ENCODE results near the gene MEGF6.

The MEGF6 gene

DNA sequence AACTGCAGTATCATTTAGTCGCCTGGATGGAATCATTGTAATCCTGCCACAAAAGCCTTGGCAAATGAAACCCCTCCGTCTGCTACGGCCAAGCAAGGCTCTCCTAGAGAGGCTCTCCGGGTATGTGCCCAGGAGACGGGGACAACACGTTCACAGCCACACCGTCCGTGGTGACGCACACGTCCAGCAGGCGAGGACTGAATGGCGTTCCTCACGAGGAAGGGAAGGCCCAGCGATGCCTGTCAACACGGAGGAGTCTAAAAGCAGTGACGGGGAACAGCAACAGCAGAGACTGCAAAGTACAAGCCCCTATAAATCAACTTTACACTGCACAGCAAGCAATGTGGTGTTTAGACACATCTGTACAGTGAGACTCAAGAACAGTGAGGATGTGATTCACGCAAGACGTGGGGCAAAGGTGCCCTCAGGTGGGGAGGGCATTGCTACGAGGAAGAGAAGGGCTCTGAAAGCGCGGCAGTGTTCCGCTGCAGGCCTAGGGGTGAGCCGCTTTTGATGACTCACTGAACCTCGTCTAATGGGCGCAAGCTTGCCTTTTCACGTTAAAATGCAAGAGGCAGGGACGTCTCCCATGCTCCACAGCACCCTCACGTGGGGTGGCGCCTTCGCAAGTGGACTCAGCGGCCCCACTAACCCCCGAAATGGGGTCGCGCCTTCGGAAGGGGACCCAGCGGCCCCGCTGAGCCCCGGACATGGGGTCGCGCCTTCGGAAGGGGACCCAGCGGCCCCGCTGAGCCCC, 31.8 kb upstream of the MEGF6 start:
- DNase-seq (ENCODE audit: low spot score), result no peak

DNA sequence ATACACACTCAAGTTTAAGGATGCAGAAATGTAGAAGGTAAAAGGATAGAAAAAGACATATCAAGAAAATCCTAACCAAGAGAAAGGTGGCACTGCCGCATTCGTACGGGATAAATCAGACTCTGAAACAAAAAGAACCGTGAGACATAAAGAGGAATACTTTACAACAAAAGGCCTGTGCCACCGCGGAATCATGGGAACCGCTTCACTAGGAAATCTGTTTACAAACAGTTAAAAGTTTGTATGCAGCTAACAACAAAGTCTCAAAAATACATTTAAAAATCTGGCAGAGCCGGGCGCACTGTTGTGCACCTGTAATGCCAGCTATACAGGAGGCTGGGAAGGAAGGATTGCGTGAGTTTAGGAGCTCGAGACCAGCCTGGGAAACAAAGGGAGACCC, 30.5 kb upstream of the MEGF6 start:
- DNase-seq (ENCODE audit: low spot score), result no peak

DNA sequence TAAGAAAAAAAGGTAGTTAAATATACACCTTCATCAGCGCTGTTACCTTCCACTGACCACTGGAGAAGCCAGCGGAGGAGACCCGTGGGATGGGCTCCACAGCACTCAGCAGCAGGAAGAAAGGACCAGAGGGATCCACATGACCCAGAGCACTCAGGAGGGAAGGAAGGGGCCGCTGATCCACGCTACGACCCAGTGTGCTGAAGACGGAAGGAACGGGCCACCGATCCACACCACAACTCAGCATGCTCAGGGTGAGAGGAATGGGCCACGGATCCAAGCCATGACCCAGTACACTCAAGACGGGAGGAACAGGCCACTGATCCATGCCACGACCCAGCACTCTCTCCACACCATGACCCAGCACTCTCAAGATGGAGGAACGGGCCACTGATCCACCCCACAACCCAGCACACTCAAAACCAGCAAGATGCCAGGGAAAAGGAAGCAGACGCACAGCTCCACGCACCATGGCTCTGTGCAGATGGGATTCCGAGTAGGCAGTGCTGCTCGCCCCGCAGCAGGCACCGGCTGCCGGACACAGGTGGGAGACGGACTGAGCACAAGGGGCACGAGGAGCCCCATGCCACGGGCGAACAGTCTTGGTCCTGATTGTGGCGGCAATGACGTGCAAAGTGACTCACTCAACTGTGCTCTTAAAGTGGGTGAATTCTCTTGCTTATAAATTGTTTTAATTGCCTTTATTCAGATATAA, 29.9 kb upstream of the MEGF6 start:
- no peak for DNase-seq (ENCODE audit: low spot score)

DNA sequence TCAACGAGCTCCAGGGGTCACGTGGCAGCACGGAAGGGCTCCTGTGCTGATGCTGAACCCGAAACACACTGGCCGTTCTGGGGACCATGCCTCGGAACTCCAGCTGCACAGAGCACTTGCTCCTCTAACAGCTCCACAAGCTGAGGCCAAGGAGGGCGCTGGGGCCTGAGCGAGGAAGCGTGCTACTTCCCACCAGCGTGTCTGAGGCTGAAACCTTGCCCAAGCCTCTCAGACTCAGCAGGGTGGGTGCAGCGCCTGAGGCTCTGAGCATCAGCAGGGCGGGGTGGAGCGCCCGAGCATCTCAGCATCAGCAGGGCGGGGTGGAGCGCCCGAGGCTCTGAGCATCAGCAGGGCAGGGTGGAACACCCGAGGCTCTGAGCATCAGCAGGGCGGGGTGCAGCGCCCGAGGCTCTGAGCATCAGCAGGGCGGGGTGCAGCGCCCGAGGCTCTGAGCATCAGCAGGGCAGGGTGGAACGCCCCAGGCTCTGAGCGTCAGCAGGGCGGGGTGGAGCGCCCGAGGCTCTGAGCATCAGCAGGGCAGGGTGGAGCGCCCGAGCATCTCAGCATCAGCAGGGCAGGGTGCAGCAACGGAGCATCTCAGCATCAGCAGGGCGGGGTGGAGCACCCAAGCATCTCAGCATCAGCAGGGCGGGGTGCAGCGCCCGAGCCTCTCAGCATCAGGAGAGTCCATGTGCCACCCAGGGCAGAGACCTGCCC, 29.0 kb upstream of the MEGF6 start:
- DNase-seq (ENCODE audit: low spot score), result no peak

DNA sequence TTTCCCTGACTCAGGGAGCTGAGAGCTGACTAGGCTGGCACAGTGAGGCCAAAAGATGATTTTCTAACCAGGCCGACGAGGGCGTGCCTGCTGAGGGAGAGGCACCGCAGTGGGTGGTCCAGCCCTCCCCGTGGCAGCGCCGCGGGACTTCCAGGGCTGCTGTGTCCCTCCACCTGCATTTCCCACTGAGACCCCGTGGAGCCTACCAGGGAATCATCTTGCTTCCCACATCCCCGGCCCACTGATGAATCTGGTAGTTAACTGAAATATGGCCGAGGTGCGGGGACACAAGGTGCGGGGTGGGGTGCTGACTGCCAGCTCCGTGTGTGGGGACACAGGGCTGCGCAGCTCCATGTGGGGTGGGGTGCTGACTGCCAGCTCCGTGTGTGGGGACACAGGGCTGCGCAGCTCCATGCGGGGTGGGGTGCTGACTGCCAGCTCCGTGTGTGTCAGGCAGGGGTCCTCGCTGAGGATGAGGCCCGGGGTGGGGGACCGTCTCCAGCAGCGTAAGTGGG, 28.1 kb upstream of the MEGF6 start:
- DNase-seq (ENCODE audit: low spot score), result no peak

DNA sequence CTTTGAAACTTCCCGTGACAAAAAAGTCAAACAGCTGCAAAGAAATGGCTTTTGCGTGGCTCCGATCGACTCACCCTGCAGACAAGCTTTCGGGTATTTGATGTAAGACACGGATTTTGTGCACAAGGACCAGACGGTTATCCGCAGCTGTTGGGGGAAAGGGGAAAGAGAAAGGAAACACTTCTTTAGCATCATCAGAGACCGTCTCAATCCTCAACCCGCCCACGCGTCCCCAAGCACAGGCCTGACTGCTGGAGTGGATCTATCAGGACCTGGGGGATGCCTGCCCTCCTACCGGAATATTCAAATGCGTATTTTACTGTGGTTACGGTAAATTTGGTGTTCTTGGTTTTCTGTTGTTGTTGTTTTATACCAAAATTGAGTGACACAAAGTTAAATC, 27.4 kb upstream of the MEGF6 start:
- no peak for DNase-seq (ENCODE audit: low spot score)

DNA sequence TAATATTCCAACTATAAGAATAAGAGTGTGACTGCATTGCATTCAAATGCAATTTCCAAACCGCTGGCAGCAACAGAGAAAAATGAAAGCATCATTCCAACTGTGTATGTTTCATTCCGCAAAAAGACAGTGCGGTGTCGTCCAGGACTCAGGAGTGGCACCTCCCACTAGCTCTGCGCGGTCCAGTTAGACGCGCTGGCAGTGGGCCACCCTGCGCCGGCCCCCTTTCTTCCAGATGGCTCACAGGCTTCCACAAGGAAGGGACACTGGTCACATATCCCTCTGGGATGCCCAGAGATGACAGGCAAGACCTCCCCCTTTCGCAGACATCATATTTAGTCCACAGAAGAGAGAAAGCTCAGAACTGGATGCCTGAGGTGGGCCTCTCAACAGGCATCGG, 26.7 kb upstream of the MEGF6 start:
- no peak for DNase-seq (ENCODE audit: low spot score)

DNA sequence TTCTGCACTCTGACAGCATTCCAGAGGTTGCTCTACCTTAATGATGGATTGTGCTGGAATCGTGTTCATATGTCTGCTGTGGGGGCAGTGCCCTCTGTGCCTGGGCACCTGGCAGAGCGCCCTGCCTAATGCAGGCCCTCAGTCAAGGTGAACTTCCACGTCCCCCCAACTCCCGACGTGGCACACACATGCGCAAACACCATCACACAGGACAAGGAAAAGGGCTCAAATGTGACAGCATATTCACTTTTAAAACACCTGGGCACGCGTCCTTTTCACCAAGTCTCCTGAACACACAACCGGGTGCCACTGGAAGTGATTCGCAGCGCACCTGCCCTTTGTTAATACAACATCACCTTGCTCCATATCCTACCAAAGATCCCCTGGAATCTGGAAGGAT, 25.2 kb upstream of the MEGF6 start:
- no peak for DNase-seq (ENCODE audit: low spot score)

DNA sequence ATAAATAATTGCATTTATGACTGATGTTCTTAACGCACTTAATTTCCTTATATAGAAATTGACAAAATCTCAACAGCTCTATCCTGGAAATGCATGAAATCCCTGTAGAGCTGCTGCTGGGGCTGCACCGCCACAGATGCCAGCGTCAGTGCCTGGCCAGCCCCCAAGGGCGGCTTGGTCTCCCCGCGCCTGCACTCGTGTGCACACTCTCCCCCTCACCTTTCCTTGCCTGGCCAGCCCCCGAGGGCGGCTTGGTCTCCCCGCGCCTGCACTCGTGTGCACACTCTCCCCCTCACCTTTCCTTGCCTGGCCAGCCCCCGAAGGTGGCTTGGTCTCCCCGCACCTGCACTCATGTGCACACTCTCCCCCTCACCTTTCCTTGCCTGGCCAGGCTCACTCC, 24.8 kb upstream of the MEGF6 start:
- DNase-seq (ENCODE audit: low spot score), result no peak

DNA sequence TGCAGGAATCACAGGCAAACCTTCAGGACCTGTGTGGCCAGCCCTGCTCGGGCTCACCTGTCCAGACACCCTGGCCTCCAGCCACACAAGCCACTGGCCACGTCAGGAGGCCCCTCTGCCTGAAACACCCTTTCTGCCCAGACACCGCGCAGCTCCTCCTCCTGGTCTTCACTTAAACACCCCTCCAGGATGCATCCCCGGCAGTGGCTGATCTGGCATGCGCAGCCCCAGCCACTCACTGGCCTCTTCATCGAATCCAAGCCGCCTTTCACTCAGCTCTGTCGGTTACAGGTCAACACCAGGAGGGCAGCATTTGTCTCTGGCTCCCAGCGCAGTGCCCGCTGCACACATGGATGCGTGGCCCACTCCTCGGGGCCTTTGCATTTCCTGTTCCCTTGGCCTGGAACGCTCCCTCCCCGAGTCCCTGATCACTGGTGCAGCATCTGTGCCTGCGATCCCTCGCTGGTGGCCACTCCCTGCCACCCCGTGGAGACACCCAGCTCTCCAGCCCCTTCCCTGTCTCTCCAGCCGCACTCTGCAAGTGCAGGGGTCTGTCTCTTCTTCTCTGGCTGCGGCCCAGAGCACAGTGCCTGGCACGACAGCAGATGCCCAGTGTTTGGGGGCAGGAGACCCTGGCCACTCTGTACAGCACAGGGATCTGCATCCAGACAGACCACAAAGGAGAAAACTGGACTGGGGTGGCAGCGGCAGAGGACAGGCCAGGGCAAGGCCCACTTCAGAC, 22.9 kb upstream of the MEGF6 start:
- DNase-seq (ENCODE audit: low spot score), result no peak

DNA sequence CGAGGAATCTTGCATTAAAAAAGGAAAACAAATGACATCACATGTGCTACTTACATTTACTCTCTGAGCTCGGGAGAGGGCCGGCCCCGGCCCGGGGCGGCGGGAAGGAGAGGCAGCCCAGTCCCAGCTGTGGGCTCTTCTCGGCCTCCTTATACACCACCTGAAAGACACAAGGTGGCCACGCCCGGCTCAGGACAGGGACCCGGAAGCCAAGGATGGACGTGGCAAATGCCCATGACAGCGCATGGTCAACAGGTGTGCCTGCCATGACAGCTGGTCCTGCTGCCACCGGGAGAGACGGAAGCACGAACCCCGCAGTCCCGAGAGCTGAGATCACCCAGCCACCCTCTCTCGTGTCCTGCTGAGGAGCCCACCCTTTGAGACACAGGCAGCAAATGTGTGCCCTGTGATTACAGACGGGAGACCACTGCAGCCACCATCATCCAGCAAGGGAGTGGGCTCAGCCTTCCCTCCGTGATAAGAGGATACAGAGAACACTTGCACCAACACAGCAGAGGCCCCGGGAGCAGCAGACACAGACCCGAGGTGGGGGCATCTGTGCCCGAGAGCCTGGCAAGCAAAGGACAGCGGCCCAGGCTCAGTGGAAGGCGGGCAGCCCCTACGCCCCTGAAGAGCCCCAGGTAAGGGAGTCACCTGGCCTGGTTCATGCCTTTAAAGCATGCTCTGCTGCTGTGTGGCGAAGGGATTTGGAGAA, 22.2 kb upstream of the MEGF6 start:
- DNase-seq (ENCODE audit: low spot score), result no peak

DNA sequence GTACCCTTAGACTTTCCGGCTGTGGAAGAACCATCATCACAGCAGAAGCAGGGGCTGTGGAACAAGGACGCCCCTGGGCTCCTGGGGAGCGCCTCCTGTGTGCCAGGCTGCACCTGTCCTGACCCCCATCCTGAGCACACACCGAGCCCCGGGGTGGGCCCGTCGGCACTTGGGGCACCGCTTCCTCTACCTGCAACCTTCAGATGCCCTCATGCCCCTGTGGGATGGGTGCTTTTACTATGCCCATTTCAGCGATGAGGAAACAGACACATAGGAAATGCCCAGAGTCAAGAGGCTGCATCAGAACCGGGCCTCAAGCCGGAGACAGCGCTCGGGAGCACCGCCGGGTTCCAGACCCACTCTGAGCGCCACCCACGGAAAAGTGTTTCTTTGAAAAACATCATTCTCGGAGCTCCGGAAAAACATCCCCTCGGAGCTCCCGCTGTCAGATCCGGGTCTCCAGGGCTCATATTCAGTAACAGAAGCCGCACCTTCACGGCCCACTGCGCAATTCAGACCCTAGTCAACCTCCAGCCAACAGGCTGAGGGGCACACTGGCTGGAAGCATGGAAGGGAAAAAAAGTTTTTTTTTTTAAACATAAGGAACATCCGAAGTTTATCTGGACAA, 21.5 kb upstream of the MEGF6 start:
- no peak for DNase-seq (ENCODE audit: low spot score)

DNA sequence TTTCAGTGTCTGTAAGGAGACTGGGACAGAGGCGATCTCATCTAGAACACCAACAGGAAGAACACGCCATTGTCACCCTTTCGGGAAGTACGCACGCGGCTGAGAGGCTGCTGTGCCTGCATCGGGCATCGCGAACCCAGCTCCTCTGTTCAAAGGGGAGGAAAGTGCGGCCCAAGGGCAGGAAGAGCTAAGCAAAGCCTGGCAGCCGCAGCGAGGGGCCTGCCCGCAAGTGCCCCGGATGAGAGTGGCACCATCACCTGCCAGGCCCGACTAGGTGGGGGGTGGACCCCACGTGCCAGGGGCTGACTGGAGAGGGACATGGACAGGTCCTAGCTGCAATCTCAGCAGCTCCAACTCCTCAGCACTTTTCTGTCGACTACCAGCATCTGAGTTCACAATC, 21.0 kb upstream of the MEGF6 start:
- no peak for DNase-seq (ENCODE audit: low spot score)

DNA sequence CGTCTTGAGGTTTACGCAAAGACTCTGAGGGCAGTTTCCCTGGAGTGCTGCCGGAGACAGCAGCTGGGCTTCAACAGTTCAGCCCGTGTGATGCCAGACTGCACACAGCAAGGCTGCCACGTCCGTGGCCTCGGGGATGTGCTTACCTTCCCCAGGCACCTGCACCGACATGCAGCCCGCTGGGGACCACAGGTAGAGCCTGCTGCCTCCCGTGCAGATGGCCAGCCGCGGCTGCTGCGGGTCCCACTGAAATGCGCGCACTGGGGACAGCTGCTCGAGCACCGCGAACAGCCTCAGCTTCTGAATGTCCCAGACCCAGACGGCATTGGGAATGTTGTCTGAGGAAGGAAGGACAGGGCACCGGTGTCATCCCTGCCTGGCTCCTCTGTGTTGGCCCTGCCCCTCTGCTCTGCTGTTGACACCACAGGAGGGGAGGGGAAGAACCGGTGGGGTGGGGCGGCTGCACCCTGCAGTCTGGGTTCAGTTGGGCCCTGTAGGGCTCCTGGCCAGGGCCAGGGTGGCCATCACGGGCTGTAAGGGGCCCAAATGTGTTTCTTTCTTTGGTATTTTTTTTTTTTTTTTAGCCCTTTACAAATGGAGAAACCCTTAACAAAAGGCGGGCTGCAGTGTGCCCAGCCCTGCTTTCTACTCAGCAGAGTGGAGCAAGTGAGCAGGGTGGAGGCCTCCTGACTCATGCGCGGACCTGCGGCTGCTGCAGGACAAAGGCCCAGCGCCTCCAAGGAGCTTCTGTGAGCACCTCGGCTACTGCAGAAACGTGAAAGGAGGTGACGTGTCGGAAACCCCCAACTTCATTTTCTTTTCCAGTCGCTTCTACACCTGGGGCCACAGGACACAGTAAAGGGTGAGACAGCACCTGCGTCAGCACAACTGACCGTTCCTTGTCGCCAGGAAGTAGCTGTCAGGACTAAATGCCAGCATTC, 20.3 kb upstream of the MEGF6 start:
- DNase-seq (ENCODE audit: low spot score), result no peak

DNA sequence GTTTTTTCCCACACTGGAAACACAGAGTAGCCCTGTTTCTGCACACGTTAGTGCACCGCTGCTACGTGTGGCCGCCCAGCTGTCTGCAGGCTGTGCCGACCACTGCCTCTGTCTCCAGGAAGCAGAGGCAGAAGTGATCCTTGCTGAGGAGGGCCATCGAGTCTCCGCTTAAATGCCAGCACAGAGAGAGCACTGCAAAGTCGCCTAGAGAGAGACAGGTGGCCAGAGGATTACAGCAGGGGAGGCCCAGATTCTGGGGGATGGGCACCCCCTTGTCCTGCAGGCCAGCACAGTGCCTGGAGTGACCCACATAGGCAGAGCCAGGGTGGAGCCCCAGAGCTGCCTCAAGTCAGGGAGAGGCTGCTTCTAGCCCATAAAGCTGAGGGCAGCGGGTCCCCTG, 19.6 kb upstream of the MEGF6 start:
- DNase-seq (ENCODE audit: low spot score), result no peak

DNA sequence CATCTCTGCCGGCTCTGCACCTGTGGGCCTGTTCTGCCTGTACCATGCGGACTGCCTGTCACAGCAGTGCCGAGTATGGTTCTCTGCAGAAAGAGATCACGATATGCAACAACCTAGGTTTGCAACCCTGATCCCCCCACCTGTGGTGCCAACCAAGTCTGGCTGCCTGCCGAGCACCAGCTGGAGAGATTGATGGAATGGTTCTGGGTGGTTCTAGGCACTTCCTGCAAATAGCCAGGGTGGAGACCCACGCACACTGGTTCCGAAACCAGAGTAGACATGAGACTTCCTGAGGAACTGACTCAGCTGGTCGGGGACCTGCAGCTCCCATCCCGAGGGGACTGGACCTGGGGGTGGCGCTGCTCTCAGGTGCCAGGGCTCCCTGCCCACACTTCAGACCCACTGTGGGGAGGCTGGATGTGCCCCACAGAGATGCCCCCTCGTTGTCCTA, 18.9 kb upstream of the MEGF6 start:
- no peak for DNase-seq (ENCODE audit: low spot score)

DNA sequence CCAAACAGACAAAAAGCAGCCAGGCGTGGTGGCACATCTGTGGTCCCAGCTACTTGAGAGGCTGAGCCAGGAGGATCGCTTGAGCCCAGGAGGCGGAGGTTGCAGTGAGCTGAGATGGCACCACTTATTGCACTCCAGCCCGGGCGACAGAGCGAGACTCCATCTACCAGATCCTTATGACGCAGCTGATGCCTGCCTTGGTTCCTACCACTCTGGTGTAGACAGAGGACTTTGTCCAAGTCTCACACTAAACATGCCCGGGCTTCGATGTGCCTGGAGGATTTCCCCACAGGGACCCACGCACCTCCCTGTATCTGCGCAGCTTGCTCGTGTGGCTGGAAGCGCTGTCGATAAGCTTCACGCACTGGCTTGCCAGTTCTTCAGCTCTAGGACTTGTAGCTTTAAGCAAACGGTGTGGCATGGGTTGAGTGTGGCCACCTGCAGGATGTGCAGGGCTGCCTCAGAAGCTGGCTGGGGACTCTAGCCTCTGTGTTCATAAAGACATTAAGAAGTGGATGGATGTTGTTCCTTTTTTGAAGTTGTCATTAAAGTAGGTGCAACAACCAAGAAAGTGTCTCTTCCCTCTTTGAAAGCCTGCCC, 18.4 kb upstream of the MEGF6 start:
- no peak for DNase-seq (ENCODE audit: low spot score)

DNA sequence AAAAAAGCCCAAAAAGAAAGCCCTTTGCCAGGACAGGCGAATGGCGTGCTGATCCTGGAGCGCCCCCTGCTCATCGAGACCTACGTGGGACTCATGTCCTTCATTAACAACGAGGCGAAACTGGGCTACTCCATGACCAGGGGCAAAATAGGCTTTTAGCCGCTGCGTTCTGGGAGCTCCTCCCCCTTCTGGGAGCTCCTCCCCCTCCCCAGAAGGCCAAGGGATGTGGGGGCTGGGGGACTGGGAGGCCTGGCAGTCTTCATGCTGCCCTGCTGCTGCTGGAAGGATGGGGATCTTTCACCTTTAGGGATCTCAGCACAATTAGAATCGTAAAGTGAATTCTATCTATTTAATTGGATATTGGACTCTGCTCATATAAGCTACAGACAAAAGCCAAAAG, 17.1 kb upstream of the MEGF6 start:
- no peak for DNase-seq (ENCODE audit: low spot score)

DNA sequence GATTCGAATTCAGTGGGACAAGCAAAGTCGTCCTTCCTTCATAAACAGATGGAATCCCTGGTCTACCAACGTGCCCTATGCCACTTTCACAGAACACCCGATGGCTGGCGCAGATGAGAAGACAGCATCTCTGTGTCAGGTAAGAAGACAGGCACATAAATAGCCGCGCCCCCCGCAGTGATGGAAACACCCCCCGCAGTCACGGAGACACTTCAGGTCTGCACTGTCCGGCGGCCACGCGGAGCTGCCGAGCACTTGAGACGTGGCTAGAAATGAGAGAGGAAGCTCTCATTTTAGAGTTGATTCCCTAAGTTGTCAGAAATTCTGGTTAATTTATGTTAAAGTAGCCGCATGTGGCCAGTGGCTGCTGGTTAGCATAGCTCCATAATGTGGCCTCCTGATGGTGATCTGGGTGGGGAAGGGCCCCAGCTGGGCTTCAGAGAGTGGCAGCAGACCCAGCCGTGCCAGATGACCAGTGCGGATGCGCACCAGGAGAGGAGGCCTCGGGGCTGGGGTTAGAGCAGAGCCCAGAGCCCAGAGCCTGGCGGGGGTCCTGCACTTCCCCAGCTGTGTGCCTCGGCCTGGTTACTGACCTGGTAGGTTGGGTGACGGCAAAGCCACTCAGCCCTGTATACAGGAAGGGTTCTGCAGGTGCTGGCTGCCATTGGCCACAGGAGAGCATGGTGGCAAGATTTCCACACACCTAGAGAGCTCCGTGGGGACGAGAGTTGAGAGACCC, 16.4 kb upstream of the MEGF6 start:
- no peak for DNase-seq (ENCODE audit: low spot score)
